Choroid plexus epithelial cell (primary cell): ENCODE measurements around the gene KBTBD12.

ENCODE experiments used
- DNase-seq: peaks from one replicate; pipeline ENCODE4 v3.0.0-alpha.2; 2010; ENCODE audit warnings: low read depth
- H3K4me3 ChIP-seq: 2 replicates; pipeline ENCODE4 v1.5.1; 2011; ENCODE audit warnings: low read depth, mild to moderate bottlenecking, control low read depth, low read length, moderate library complexity
- CTCF ChIP-seq: conservative IDR thresholded peaks from 2 replicates; pipeline ENCODE4 v1.5.1; 2011; ENCODE audit warnings: low read depth, mild to moderate bottlenecking, control low read depth, inconsistent platforms, low read length, moderate library complexity

The KBTBD12 gene

GRCh38 chr3:127997016-127997415 is 82.0 kb downstream of the KBTBD12 start:
- no peak overlapping the region for H3K4me3 ChIP-seq
- no peak for DNase-seq
- no peak for TF ChIP-seq CTCF

GRCh38 chr3:127997961-127998360 is 82.9 kb downstream of the KBTBD12 start:
- no peak for TF ChIP-seq CTCF
- DNase-seq = no peak
- H3K4me3 ChIP-seq = no peak overlapping the region

GRCh38 chr3:127998596-127998995 is 83.6 kb downstream of the KBTBD12 start:
- no peak for TF ChIP-seq CTCF
- DNase-seq = no peak

GRCh38 chr3:127999509-128000106 is 84.6 kb downstream of the KBTBD12 start:
- TF ChIP-seq CTCF = no peak
- H3K4me3 ChIP-seq = no peak overlapping the region
- DNase-seq = no peak

More at GRCh38 chr3:127998596-127998995, 83.6 kb downstream of the KBTBD12 start:
- H3K4me3 ChIP-seq = no peak overlapping the region

- H3K4me3 ChIP-seq = no peak overlapping the region
- DNase-seq = no peak
- TF ChIP-seq CTCF = no peak
Observed at GRCh38 chr3:128001576-128001975, 86.5 kb downstream of the KBTBD12 start.

GRCh38 chr3:128004661-128005060 is 89.6 kb downstream of the KBTBD12 start:
- H3K4me3 ChIP-seq = no peak overlapping the region
- no peak for DNase-seq
- no peak for TF ChIP-seq CTCF
